HCT116 (cell line): Measurements from ENCODE around the gene SHC1.

Experiments used
- POLR2A ChIP-seq: IDR thresholded peaks from 2 replicates; pipeline ENCODE4 v1.7.0; 2011; ENCODE audit warnings: borderline replicate concordance; ENCODE audit not compliant: insufficient read depth, insufficient read length; ENCODE audit errors: extremely low read depth
- ZFX ChIP-seq: fragments of 450-650 bp; IDR thresholded peaks from 2 replicates; pipeline ENCODE4 v1.6.1; 2017
- ZNF274 ChIP-seq: fragments of 200-500 bp; sonication (Bioruptor generic); IDR thresholded peaks from 2 replicates; pipeline ENCODE4 v1.6.1; 2014; ENCODE audit warnings: mild to moderate bottlenecking, low read depth, low read length, inconsistent platforms
- TF ChIP-seq, protein P1 (sequence below), 3 experiments: fragments of 200-600 bp in 1 of 3; sonication (generic) in 1 of 3; IDR thresholded peaks in 2 of 3; conservative IDR thresholded peaks in 1 of 3; 2 replicates each; pipeline ENCODE4 v1.5.1; 2012 to 2017; ENCODE audit warnings: low read depth in 2 of 3, low read length in 2 of 3, antibody characterized with exemption in 1 of 3, borderline replicate concordance in 1 of 3, control low read depth in 1 of 3, mild to moderate bottlenecking in 1 of 3, mixed read lengths in 1 of 3, mixed run types in 1 of 3, moderate library complexity in 1 of 3; ENCODE audit not compliant: insufficient read depth in 1 of 3
- TF ChIP-seq, protein P2 (sequence below): IDR thresholded peaks from 2 replicates; pipeline ENCODE4 v1.6.1; 2012; ENCODE audit warnings: low read depth
- TF ChIP-seq, protein P3 (sequence below): IDR thresholded peaks from 2 replicates; pipeline ENCODE4 v1.6.1; 2012
- TF ChIP-seq, protein P4 (sequence below): IDR thresholded peaks from 2 replicates; pipeline ENCODE4 v1.6.1; 2012

DNA sequence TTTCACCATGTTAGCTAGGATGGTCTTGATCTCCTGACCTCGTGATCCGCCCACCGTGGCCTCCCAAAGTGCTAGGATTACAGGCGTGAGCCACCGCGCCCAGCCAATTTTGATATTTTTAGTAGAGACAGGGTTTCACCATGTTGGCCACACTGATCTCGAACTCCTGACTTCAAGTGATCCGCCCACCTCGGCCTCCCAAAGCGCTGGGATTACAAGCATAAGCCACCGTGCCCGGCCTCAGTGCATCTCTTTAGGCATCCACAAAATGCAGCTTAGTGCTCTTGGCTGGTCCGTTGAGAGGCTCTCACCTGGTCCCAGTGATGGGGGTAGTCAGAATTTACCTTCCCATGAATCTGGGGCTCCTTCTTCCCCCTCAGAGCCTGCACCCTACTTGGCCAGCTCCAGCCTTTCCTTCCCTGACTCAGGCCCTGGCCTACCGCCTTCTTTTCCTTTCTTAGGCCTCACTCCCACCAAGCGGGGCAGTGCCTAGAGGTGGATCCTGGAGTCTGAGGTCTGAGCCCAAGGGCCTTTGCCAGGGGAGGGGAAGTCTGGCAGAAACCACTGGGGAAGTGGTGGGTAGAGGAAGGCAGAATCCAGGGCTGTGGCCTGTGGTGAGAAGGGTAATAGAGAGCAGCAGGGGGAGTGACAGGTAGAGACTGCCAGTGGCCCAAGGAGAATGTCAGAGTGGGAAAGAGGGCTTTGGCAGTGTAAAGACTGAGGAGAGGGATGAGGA, 26.6 kb upstream of the SHC1 start:
- TF ChIP-seq, protein P1, sequence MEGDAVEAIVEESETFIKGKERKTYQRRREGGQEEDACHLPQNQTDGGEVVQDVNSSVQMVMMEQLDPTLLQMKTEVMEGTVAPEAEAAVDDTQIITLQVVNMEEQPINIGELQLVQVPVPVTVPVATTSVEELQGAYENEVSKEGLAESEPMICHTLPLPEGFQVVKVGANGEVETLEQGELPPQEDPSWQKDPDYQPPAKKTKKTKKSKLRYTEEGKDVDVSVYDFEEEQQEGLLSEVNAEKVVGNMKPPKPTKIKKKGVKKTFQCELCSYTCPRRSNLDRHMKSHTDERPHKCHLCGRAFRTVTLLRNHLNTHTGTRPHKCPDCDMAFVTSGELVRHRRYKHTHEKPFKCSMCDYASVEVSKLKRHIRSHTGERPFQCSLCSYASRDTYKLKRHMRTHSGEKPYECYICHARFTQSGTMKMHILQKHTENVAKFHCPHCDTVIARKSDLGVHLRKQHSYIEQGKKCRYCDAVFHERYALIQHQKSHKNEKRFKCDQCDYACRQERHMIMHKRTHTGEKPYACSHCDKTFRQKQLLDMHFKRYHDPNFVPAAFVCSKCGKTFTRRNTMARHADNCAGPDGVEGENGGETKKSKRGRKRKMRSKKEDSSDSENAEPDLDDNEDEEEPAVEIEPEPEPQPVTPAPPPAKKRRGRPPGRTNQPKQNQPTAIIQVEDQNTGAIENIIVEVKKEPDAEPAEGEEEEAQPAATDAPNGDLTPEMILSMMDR (IDR thresholded peaks at IDR 0.05 in 2 of 3, conservative IDR thresholded peaks at IDR 0.05 in 1 of 3; ENCODE audit: borderline replicate concordance in 1 of 3, insufficient read depth in 1 of 3, low read depth in 2 of 3, low read length in 2 of 3), result no peak
- TF ChIP-seq ZFX, result no peak
- TF ChIP-seq POLR2A, result no peak
- TF ChIP-seq, protein P2, sequence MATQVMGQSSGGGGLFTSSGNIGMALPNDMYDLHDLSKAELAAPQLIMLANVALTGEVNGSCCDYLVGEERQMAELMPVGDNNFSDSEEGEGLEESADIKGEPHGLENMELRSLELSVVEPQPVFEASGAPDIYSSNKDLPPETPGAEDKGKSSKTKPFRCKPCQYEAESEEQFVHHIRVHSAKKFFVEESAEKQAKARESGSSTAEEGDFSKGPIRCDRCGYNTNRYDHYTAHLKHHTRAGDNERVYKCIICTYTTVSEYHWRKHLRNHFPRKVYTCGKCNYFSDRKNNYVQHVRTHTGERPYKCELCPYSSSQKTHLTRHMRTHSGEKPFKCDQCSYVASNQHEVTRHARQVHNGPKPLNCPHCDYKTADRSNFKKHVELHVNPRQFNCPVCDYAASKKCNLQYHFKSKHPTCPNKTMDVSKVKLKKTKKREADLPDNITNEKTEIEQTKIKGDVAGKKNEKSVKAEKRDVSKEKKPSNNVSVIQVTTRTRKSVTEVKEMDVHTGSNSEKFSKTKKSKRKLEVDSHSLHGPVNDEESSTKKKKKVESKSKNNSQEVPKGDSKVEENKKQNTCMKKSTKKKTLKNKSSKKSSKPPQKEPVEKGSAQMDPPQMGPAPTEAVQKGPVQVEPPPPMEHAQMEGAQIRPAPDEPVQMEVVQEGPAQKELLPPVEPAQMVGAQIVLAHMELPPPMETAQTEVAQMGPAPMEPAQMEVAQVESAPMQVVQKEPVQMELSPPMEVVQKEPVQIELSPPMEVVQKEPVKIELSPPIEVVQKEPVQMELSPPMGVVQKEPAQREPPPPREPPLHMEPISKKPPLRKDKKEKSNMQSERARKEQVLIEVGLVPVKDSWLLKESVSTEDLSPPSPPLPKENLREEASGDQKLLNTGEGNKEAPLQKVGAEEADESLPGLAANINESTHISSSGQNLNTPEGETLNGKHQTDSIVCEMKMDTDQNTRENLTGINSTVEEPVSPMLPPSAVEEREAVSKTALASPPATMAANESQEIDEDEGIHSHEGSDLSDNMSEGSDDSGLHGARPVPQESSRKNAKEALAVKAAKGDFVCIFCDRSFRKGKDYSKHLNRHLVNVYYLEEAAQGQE, result no peak
- TF ChIP-seq, protein P3, sequence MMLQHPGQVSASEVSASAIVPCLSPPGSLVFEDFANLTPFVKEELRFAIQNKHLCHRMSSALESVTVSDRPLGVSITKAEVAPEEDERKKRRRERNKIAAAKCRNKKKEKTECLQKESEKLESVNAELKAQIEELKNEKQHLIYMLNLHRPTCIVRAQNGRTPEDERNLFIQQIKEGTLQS, result no peak
- TF ChIP-seq, protein P4, sequence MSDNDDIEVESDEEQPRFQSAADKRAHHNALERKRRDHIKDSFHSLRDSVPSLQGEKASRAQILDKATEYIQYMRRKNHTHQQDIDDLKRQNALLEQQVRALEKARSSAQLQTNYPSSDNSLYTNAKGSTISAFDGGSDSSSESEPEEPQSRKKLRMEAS, result no peak
- TF ChIP-seq ZNF274, result no peak
